HepG2 (cell line): ENCODE results near the gene DOCK2. TPM values are rescaled to one million over a fixed set of nuclear protein-coding genes. Genes with fewer than 3 reads are reported as not detected.

Source experiments
- ATAC-seq: fragments of 200-7000 bp; cut with Tn5 transposase; 3 replicates; pipeline ENCODE4 v1.9.1; 2020; ENCODE audit warnings: mild to moderate bottlenecking, moderate library complexity
- BruUV-seq: library from RNA; stranded (reverse); fragments of 400-500 nt; replicated peaks from 2 replicates; lab custom pipeline; 2021; lab: Mats Ljungman, UMichigan
- CTCF ChIA-PET: fragments of 300-600 bp; formaldehyde crosslinking; extraction: SDS; loops from one replicate; lab custom pipeline; 2021; ENCODE audit warnings: low total read pairs, inconsistent platforms, low intra/inter-chr PET ratio; lab: Yijun Ruan, JAX
- POLR2A ChIA-PET: fragments of 350-600 bp; sonication (Branson Sonifier 250); formaldehyde crosslinking; loops from one replicate; lab custom pipeline; 2020; ENCODE audit warnings: antibody characterized with exemption, inconsistent platforms; lab: Yijun Ruan, JAX
- DNase-seq: peaks from one replicate; pipeline ENCODE4 v3.0.0-alpha.2; 2015; ENCODE audit warnings: low spot score
- FAIRE-seq: peaks from 3 replicates; lab custom pipeline; 2011; peaks lifted over from hg19 to GRCh38; lab: Jason Lieb, UNC
- H2AFZ ChIP-seq: one replicate; pipeline ENCODE4 v1.6.1; 2011; ENCODE audit warnings: low read length, inconsistent platforms
- H3K27ac ChIP-seq: fragments of 300-600 bp; 3 replicates; pipeline ENCODE4 v1.8.0; 2011; ENCODE audit warnings: mixed run types, mild to moderate bottlenecking, mixed read lengths, low read length, inconsistent platforms; ENCODE audit not compliant: insufficient read depth; ENCODE audit errors: extremely low read length
- H3K27me3 ChIP-seq, 2 experiments: fragments of 200-600 bp in 1 of 2; 2 replicates in 1 of 2; 3 replicates in 1 of 2; pipeline versions ENCODE4 v1.6.0 to v1.8.0; 2011; ENCODE audit warnings: low read length in 2 of 2, mild to moderate bottlenecking in 2 of 2, moderate library complexity in 2 of 2, inconsistent platforms in 1 of 2; ENCODE audit not compliant: insufficient read depth in 2 of 2, control insufficient read depth in 1 of 2
- H3K36me3 ChIP-seq, 2 experiments: fragments of 200-600 bp in 1 of 2; replicated peaks in 1 of 2; 2 replicates in 1 of 2; 3 replicates in 1 of 2; pipeline versions ENCODE4 v1.5.1 to v1.8.0; 2011; ENCODE audit warnings: low read length in 2 of 2, inconsistent platforms in 1 of 2; ENCODE audit not compliant: insufficient read depth in 2 of 2, control insufficient read depth in 1 of 2
- H3K4me1 ChIP-seq: 2 replicates; pipeline ENCODE4 v1.5.1; 2012; ENCODE audit warnings: low read length, inconsistent platforms; ENCODE audit not compliant: insufficient read depth
- H3K4me2 ChIP-seq: 2 replicates; pipeline ENCODE4 v1.6.0; 2011; ENCODE audit warnings: low read depth, low read length, inconsistent platforms
- H3K4me3 ChIP-seq, 3 experiments: fragments of 200-600 bp in 1 of 3; sonication (generic), shearing (Covaris generic) in 1 of 3; replicated peaks in 1 of 3; 2 replicates each; pipeline ENCODE4 v1.5.1; 2011 to 2016; ENCODE audit warnings: low read length in 3 of 3, inconsistent platforms in 2 of 3, low read depth in 2 of 3, mild to moderate bottlenecking in 2 of 3, control low read depth in 1 of 3, mixed read lengths in 1 of 3; ENCODE audit not compliant: insufficient read depth in 1 of 3
- H3K79me2 ChIP-seq: one replicate; pipeline ENCODE4 v1.6.1; 2011; ENCODE audit warnings: low read length, inconsistent platforms; ENCODE audit not compliant: insufficient read depth
- H3K9ac ChIP-seq: 2 replicates; pipeline ENCODE4 v1.6.0; 2011; ENCODE audit warnings: mild to moderate bottlenecking, low read depth, low read length, inconsistent platforms; ENCODE audit not compliant: insufficient read depth
- H3K9me3 ChIP-seq: 2 replicates; pipeline ENCODE4 v1.5.1; 2012; ENCODE audit warnings: mild to moderate bottlenecking, low read length
- H4K20me1 ChIP-seq: 2 replicates; pipeline ENCODE4 v1.6.0; 2011; ENCODE audit warnings: inconsistent platforms, mild to moderate bottlenecking, low read length, moderate library complexity; ENCODE audit not compliant: insufficient read depth
- CREM ChIP-seq, 2 experiments: sonication (generic) in 1 of 2; formaldehyde crosslinking in 1 of 2; IDR thresholded peaks; 2 replicates each; pipeline versions ENCODE4 v1.4.0 to v1.6.1; 2016 to 2020; ENCODE audit warnings: antibody characterized with exemption in 1 of 2, mild to moderate bottlenecking in 1 of 2, missing genetic modification reagents in 1 of 2
- FOXK1 ChIP-seq: sonication (generic); formaldehyde crosslinking; IDR thresholded peaks from 2 replicates; pipeline ENCODE4 v1.4.0; 2020; ENCODE audit warnings: low read depth, missing genetic modification reagents, borderline replicate concordance
- FOXK2 ChIP-seq: fragments of 450-650 bp; IDR thresholded peaks from 2 replicates; pipeline ENCODE4 v1.6.1; 2016
- FOXO1 ChIP-seq: sonication (generic); formaldehyde crosslinking; IDR thresholded peaks from 2 replicates; pipeline ENCODE4 v1.4.0; 2020; ENCODE audit warnings: missing genetic modification reagents
- GZF1 ChIP-seq: sonication (generic); formaldehyde crosslinking; IDR thresholded peaks from 2 replicates; pipeline ENCODE4 v1.5.1; 2020; ENCODE audit warnings: mild to moderate bottlenecking, missing genetic modification reagents
- HNF4A ChIP-seq: sonication (generic); formaldehyde crosslinking; IDR thresholded peaks from 2 replicates; pipeline ENCODE4 v1.4.0; 2020; ENCODE audit warnings: missing genetic modification reagents
- HNRNPLL ChIP-seq: fragments of 200-400 bp; formaldehyde crosslinking; IDR thresholded peaks from 2 replicates; pipeline ENCODE4 v1.6.1; 2017; ENCODE audit warnings: mild to moderate bottlenecking, low read depth, low read length; ENCODE audit not compliant: poor library complexity, severe bottlenecking
- KLF9 ChIP-seq: IDR thresholded peaks from 2 replicates; pipeline ENCODE4 v1.6.1; 2016; ENCODE audit warnings: low read depth
- NCOA5 ChIP-seq: sonication (generic); formaldehyde crosslinking; IDR thresholded peaks from 2 replicates; pipeline ENCODE4 v1.4.0; 2020; ENCODE audit warnings: missing genetic modification reagents
- POGZ ChIP-seq: sonication (generic); formaldehyde crosslinking; IDR thresholded peaks from 2 replicates; pipeline ENCODE4 v1.4.0; 2020; ENCODE audit warnings: mild to moderate bottlenecking, missing genetic modification reagents
- RNF2 ChIP-seq: fragments of 450-650 bp; conservative IDR thresholded peaks from 2 replicates; pipeline ENCODE4 v1.6.1; 2016; ENCODE audit warnings: low read depth
- SP5 ChIP-seq: IDR thresholded peaks from 2 replicates; pipeline ENCODE4 v1.6.1; 2016; ENCODE audit warnings: low read depth, borderline replicate concordance
- ZNF282 ChIP-seq: fragments of 450-650 bp; IDR thresholded peaks from 2 replicates; pipeline ENCODE4 v1.6.1; 2018; ENCODE audit not compliant: partially characterized antibody
- ZNF530 ChIP-seq: sonication (generic); formaldehyde crosslinking; IDR thresholded peaks from 2 replicates; pipeline ENCODE4 v1.5.0; 2020; ENCODE audit warnings: low read depth, mild to moderate bottlenecking, missing genetic modification reagents
- ZNF713 ChIP-seq: sonication (generic); formaldehyde crosslinking; IDR thresholded peaks from 2 replicates; pipeline ENCODE4 v1.4.0; 2020; ENCODE audit warnings: mild to moderate bottlenecking, missing genetic modification reagents
- WGBS: methylation state at CpG from one replicate; pipeline ENCODE4 v1.1.6; 2017; ENCODE audit warnings: low lambda C conversion rate; 5-methylcytosine and 5-hydroxymethylcytosine counted together
- in situ Hi-C: cut with HindIII; loops from 2 replicates; pipeline ENCODE4 v1.10.0; 2017; ENCODE audit warnings: low pct_unique_long_range_greater_than_20kb; ENCODE audit not compliant: extremely low pct_ligation_motif_present
- intact Hi-C: fragments of 100-400 bp; cut with micrococcal nuclease; formaldehyde crosslinking; loops from one replicate; pipeline ENCODE4 v1.10.0; 2022; ENCODE audit not compliant: unreplicated experiment
- polyA plus RNA-seq, 8 experiments: library from polyadenylated mRNA; depleted of rRNA in 3 of 8; stranded (reverse) in 7 of 8; unstranded in 1 of 8; fragments of >200 nt; fragmentation: Illumina TruSeq in 4 of 8; extraction: Trizol in 4 of 8; gene quantifications; 2 replicates each; pipeline versions ENCODE4 v1.2.1 to v1.2.3, GENCODE V29; 2011 to 2016; ENCODE audit warnings: low read depth in 4 of 8, missing spikeins in 1 of 8, mixed read lengths in 1 of 8; ENCODE audit not compliant: insufficient read depth in 1 of 8
- total RNA-seq, 5 experiments: library from RNA; depleted of rRNA; stranded (reverse); fragments of >200 nt; fragmentation: Illumina TruSeq; extraction: Trizol; gene quantifications; 2 replicates each; pipeline ENCODE4 v1.2.3, GENCODE V29; 2016; ENCODE audit warnings: low read depth in 1 of 5
- TF ChIP-seq, protein P1 (sequence below): sonication (generic); formaldehyde crosslinking; IDR thresholded peaks from 2 replicates; pipeline ENCODE4 v1.5.0; 2020; ENCODE audit warnings: missing genetic modification reagents
- TF ChIP-seq, protein P2 (sequence below): IDR thresholded peaks from 2 replicates; pipeline ENCODE4 v1.6.1; 2016; ENCODE audit warnings: low read depth, borderline replicate concordance
- TF ChIP-seq, protein P3 (sequence below): sonication (generic); formaldehyde crosslinking; IDR thresholded peaks from 2 replicates; pipeline ENCODE4 v1.4.0; 2020; ENCODE audit warnings: missing genetic modification reagents

The DOCK2 gene
- total and polyA plus RNA-seq, 2 of the 13 experiments (the other 11 are each of a cell fraction or from before 2014, with no cell fraction given), result not detected

DNA sequence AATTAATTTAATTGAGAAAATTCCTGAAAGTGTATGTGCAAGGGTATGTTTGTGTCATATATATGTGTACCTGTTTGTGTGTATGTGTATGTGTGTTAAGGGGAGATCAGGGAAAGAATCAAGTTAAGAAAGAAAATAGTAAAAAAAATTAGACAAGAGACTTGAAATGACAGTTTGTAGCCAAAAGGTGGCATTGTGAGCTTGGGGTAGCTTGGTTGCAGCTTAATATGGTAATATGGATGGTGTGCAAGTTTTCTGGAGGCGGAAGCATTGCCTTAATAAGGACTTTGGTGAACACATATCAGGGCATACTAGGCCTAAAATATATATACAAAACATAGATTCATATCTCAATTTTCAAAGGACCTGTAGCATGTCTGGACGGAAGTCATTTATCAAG, 213.3 kb downstream of the DOCK2 start:
- FAIRE-seq, result no peak
- no peak overlapping the region for H3K4me2 ChIP-seq
- no TSS peak for BruUV-seq
- no peaks in the 10 kb centered on the region for H3K79me2 ChIP-seq
- H4K20me1 ChIP-seq, result no peaks in the 10 kb centered on the region
- peaks cover 44% of the 10 kb centered on the region for H3K9me3 ChIP-seq
- no peak overlapping the region for H3K4me3 ChIP-seq
- no peak for DNase-seq
- no peaks in the 10 kb centered on the region for H3K36me3 ChIP-seq
- no peaks in the 10 kb centered on the region for H3K27me3 ChIP-seq
- in situ Hi-C loops (no loop called here), intact Hi-C loops (no loop called here)
- no peak overlapping the region for H3K9ac ChIP-seq
- no peak for TF ChIP-seq CREM (IDR thresholded peaks at IDR 0.05)
- TF ChIP-seq CREM (CRISPR knock-in tag; IDR thresholded peaks at IDR 0.05), result no peak
- no peak for TF ChIP-seq ZNF530 (CRISPR knock-in tag)
- TF ChIP-seq ZNF713, result no peak
- no peak for TF ChIP-seq RNF2
- no peak for TF ChIP-seq NCOA5 (CRISPR knock-in tag)
- TF ChIP-seq, protein P1, sequence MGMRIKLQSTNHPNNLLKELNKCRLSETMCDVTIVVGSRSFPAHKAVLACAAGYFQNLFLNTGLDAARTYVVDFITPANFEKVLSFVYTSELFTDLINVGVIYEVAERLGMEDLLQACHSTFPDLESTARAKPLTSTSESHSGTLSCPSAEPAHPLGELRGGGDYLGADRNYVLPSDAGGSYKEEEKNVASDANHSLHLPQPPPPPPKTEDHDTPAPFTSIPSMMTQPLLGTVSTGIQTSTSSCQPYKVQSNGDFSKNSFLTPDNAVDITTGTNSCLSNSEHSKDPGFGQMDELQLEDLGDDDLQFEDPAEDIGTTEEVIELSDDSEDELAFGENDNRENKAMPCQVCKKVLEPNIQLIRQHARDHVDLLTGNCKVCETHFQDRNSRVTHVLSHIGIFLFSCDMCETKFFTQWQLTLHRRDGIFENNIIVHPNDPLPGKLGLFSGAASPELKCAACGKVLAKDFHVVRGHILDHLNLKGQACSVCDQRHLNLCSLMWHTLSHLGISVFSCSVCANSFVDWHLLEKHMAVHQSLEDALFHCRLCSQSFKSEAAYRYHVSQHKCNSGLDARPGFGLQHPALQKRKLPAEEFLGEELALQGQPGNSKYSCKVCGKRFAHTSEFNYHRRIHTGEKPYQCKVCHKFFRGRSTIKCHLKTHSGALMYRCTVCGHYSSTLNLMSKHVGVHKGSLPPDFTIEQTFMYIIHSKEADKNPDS, result no peak
- TF ChIP-seq, protein P2, sequence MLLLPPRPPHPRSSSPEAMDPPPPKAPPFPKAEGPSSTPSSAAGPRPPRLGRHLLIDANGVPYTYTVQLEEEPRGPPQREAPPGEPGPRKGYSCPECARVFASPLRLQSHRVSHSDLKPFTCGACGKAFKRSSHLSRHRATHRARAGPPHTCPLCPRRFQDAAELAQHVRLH (CRISPR knock-in tag), result no peak
- TF ChIP-seq POGZ (CRISPR knock-in tag), result no peak
- no peak for TF ChIP-seq GZF1 (CRISPR knock-in tag)
- no peak for TF ChIP-seq KLF9 (CRISPR knock-in tag)
- no peak for TF ChIP-seq ZNF282
- no peak for TF ChIP-seq FOXO1 (CRISPR knock-in tag)
- TF ChIP-seq HNF4A, result no peak
- TF ChIP-seq SP5 (CRISPR knock-in tag), result no peak
- TF ChIP-seq FOXK1, result no peak
- TF ChIP-seq HNRNPLL, result no peak
- no peak for TF ChIP-seq FOXK2
- TF ChIP-seq, protein P3, sequence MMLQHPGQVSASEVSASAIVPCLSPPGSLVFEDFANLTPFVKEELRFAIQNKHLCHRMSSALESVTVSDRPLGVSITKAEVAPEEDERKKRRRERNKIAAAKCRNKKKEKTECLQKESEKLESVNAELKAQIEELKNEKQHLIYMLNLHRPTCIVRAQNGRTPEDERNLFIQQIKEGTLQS (CRISPR knock-in tag), result no peak
- no peak for ATAC-seq
- no peak overlapping the region for H3K27ac ChIP-seq
- WGBS, result 45% methylated on average over 2 of the region's 2 CpGs
- ChIA-PET CTCF (no interaction called here), POLR2A (no interaction called here)
- H2AFZ ChIP-seq, result no peak overlapping the region
- no peaks in the 10 kb centered on the region for H3K4me1 ChIP-seq
